NCI-H2227 (cell line): ENCODE results near the gene MMP13.
"Not testable (repeated sequence)": the region's sequence is repeated elsewhere in the genome, so short reads cannot be mapped to it uniquely, and the experiment has no call there.

Source experiments
- DNase-seq: peaks from one replicate; lab custom pipeline; 2025; ENCODE audit not compliant: unreplicated experiment; lab: John Stamatoyannopoulos, UW

The MMP13 gene

DNA sequence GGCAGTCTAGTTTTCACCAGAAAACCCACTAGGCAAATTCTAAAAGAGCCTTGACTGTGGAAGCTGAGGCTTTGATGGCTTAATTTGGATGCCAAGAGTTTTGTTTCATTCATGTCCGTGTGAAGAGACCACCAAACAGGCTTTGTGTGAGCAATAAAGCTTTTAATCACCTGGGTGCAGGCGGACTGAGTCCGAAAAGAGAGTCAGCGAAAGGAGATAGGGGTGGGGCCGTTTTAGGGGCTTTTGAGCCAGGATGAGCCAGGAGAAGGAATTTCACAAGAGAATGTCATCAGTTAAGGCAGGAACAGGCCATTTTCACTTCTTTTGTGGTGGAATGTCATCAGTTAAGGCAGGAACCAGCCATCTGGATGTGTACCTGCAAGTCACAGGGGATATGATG lies 51.6 kb downstream of the MMP13 start:
- DNase-seq, result not testable (repeated sequence)

GRCh38 chr11:102900346-102900745 lies 55.2 kb downstream of the MMP13 start:
- DNase-seq, result no peak
